ENCODE measurements around the gene NR1D2. TPM values are rescaled to one million over a fixed set of nuclear protein-coding genes. Genes with fewer than 3 reads are reported as not detected.

The NR1D2 gene
- total and polyA plus RNA-seq, 2 of the 13 experiments (the other 11 are each of a cell fraction or from before 2014, with no cell fraction given) = 5.3 to 8.1 TPM

- TF ChIP-seq ZNF407 (CRISPR knock-in tag; IDR thresholded peaks at IDR 0.05; ENCODE audit: not compliant biosample characterization) (peak; percentile 95), ZNF616 (CRISPR knock-in tag; IDR thresholded peaks at IDR 0.05; ENCODE audit: low read depth) (peak; percentile 81; the same call in 1 of the 2 replicates), IRF1 (CRISPR knock-in tag; IDR thresholded peaks at IDR 0.05; ENCODE audit: low read depth) (no peak), ZNF598 (CRISPR knock-in tag; IDR thresholded peaks at IDR 0.05; ENCODE audit: borderline replicate concordance) (peak; percentile 94), FOXP4 (CRISPR knock-in tag; IDR thresholded peaks at IDR 0.05) (peak; percentile 45), POGZ (CRISPR knock-in tag; IDR thresholded peaks at IDR 0.05) (peak; percentile 49; the same call in 1 of the 2 replicates), ZNF7 (CRISPR knock-in tag; IDR thresholded peaks at IDR 0.05) (no peak), ZNF747 (CRISPR knock-in tag; IDR thresholded peaks at IDR 0.05; ENCODE audit: borderline replicate concordance) (peak; percentile 81; the same call in 1 of the 2 replicates), E2F2 (CRISPR knock-in tag; IDR thresholded peaks at IDR 0.05; ENCODE audit: borderline replicate concordance) (peak; percentile 8; the same call in 1 of the 2 replicates), ZNF296 (CRISPR knock-in tag; conservative IDR thresholded peaks at IDR 0.05) (no peak), ZNF468 (CRISPR knock-in tag; IDR thresholded peaks at IDR 0.05) (0 out of 2 replicates have a peak, but pooled peaks have one; percentile 19), CREB3 (CRISPR knock-in tag; IDR thresholded peaks at IDR 0.05) (no peak), MLX (CRISPR knock-in tag; IDR thresholded peaks at IDR 0.05) (peak; percentile 53; the same call in 1 of the 2 replicates), ZNF430 (CRISPR knock-in tag; IDR thresholded peaks at IDR 0.05) (peak; percentile 97)
These were observed 1.0 kb downstream of the NR1D2 start (continued) for GRCh38 chr3:23945913-23946687.

Data from HepG2 (cell line).